NT2/D1 (cell line): ENCODE data around the gene HELB.
"Not testable (repeated sequence)": the region's sequence is repeated elsewhere in the genome, so short reads cannot be mapped to it uniquely, and the experiment has no call there.

Source experiments
- DNase-seq: peaks from one replicate; pipeline ENCODE4 v3.0.0-alpha.2; 2011; ENCODE audit warnings: low read depth, low spot score
- H3K27me3 ChIP-seq: 2 replicates; pipeline ENCODE4 v1.6.0; 2011; ENCODE audit warnings: mild to moderate bottlenecking; ENCODE audit not compliant: insufficient read length, insufficient read depth
- H3K36me3 ChIP-seq: 2 replicates; pipeline ENCODE4 v1.6.1; 2011; ENCODE audit warnings: mild to moderate bottlenecking, low read length, mixed read lengths; ENCODE audit not compliant: insufficient read depth, insufficient read length
- H3K4me1 ChIP-seq: 2 replicates; pipeline ENCODE4 v1.5.1; 2011; ENCODE audit not compliant: insufficient read depth, insufficient read length
- H3K4me3 ChIP-seq: 2 replicates; pipeline ENCODE4 v1.5.1; 2011; ENCODE audit warnings: low read depth; ENCODE audit not compliant: insufficient read length
- H3K9ac ChIP-seq: 2 replicates; pipeline ENCODE4 v1.6.0; 2011; ENCODE audit warnings: low read depth; ENCODE audit not compliant: insufficient read length
- H3K9me3 ChIP-seq: 2 replicates; pipeline ENCODE4 v1.5.1; 2011; ENCODE audit warnings: mild to moderate bottlenecking, low read length; ENCODE audit not compliant: insufficient read depth
- SUZ12 ChIP-seq: IDR thresholded peaks from 2 replicates; pipeline ENCODE4 v1.6.1; 2011; ENCODE audit not compliant: insufficient read length, insufficient read depth; ENCODE audit errors: extremely low read depth
- YY1 ChIP-seq: IDR thresholded peaks from 2 replicates; pipeline ENCODE4 v1.6.1; 2011; ENCODE audit not compliant: insufficient read length, insufficient read depth
- ZNF274 ChIP-seq: IDR thresholded peaks from 2 replicates; pipeline ENCODE4 v1.6.1; 2011; ENCODE audit warnings: mild to moderate bottlenecking, low read depth, low read length

HELB gene

DNA sequence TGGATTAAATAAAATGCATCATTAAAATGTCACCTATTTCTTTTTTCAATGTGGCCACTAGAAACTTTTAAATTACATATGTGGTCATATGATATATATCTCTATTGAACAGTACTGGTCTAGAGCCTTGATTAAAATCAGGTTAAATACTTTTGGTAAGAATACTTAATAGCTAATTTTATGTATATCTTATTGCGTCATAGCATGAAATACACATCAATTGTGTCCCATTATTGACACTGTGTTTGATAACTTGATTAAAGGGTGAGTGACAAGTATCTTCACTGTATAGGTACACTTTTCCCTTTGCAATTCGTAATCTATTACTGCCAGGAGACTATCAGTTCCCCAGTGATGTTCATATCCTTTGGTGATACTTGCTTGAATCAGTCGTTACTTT is 4.4 kb upstream of the HELB start:
- no peak overlapping the region for H3K4me3 ChIP-seq
- H3K9me3 ChIP-seq = no peaks in the 10 kb centered on the region
- no peaks in the 10 kb centered on the region for H3K4me1 ChIP-seq
- no peaks in the 10 kb centered on the region for H3K36me3 ChIP-seq
- no peak overlapping the region for H3K9ac ChIP-seq
- TF ChIP-seq YY1 (no peak), ZNF274 (no peak), SUZ12 (no peak)
- DNase-seq = no peak
- H3K27me3 ChIP-seq = peaks cover 17% of the 10 kb centered on the region

DNA sequence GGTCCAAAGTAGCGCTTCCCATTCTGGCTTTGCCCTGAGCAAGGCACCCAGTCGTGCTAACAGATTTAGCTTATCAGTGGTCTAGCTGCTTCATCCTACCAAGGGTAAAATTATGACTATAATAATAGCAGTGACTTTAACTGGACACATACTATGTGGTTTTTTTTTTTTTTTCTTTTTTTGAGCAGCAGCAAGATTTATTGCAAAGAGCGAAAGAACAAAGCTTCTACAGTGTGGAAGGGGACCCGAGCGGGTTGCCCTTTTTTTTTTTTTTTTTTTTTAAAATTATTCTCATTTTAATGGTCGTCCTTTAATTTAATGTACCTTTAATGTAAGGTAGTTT is 505 bp downstream of the HELB start:
- Histone ChIP-seq H3K27me3 (peaks cover 17% of the 10 kb centered on the region), H3K4me1 (no peaks in the 10 kb centered on the region), H3K9ac (peak overlapping the region; percentile 94), H3K4me3 (peak overlapping the region; percentile 93), H3K36me3 (peaks cover 12% of the 10 kb centered on the region), H3K9me3 (no peaks in the 10 kb centered on the region)
- TF ChIP-seq SUZ12 (no peak), YY1 (no peak), ZNF274 (no peak)
- DNase-seq = no peak

DNA sequence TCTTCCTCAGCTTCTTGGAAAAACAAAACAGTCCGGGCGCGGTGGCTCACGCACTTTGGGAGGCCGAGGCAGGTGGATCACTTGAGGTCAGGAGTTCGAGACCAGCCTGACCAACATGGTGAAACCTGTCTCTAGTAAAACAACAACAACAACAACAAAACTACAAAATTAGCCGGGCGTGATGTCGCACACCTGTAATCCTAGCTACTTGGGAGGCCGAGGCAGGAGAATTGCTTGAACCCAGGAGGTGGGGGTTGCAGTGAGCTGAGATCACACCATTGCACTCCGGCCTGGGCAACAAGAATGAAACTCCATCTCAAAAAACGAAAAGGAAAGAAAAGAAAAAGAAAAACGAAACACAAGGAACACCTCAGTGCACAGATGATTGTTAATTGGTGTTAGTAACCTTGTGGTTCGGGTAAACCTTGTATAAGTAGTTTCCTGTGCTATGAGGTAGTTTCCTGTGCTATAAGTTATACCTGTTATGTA is 1.1 kb downstream of the HELB start:
- not testable (repeated sequence) for H3K4me1 ChIP-seq, H3K4me3 ChIP-seq, H3K9me3 ChIP-seq, DNase-seq, H3K9ac ChIP-seq
- Histone ChIP-seq H3K36me3 (peaks cover 12% of the 10 kb centered on the region), H3K27me3 (peaks cover 17% of the 10 kb centered on the region)

DNA sequence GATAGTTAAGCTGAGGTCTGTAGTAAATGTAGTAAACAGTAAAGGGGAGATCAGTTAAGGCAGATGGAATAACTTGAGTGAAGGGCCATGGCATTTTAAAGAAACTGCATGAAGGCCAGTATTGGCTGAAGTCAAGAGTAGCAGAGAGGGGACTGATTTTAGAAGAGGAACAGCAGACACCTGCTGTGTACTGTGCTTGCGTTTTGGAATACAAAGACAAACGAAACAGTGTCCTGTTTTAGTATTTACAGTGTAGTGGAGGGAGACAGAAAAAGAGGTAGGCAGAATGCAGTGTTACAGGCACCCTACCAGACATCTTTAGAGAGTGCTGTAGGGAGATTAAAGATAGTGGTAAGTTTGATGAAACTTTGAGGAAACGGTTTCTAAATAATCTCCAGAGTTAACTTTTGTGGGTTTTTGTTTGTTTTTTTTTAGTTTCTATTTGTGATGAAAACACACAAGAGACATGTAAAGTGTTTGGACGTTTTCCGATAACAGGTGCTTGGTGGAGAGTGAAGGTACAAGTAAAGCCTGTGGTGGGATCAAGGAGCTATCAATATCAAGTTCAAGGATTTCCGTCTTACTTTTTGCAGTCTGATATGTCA is 2.1 kb downstream of the HELB start:
- no peak for TF ChIP-seq ZNF274
- no peak for TF ChIP-seq SUZ12
- no peak for TF ChIP-seq YY1
- Histone ChIP-seq H3K4me3 (no peak overlapping the region), H3K9me3 (no peaks in the 10 kb centered on the region), H3K36me3 (peaks cover 18% of the 10 kb centered on the region), H3K27me3 (peaks cover 17% of the 10 kb centered on the region), H3K4me1 (no peaks in the 10 kb centered on the region), H3K9ac (no peak overlapping the region)
- DNase-seq = no peak

DNA sequence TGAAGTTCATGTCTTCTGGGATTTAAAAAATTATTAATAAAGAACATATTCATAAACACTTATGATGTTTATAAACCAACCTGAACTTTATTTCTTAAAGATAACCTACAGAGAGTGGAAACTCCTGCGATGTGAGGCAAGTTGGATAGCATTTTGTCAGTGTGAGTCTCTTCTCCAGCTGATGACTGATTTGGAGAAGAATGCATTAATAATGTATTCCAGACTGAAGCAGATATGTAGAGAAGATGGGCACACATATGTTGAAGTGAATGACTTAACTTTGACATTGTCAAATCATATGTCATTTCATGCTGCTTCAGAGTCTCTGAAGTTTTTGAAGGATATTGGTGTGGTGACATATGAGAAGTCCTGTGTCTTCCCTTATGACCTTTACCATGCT is 7.3 kb downstream of the HELB start:
- no peak for DNase-seq
- Histone ChIP-seq H3K4me3 (no peak overlapping the region), H3K9ac (no peak overlapping the region), H3K36me3 (peaks cover 36% of the 10 kb centered on the region), H3K27me3 (no peaks in the 10 kb centered on the region), H3K9me3 (no peaks in the 10 kb centered on the region), H3K4me1 (no peaks in the 10 kb centered on the region)
- TF ChIP-seq SUZ12 (no peak), ZNF274 (no peak), YY1 (no peak)

DNA sequence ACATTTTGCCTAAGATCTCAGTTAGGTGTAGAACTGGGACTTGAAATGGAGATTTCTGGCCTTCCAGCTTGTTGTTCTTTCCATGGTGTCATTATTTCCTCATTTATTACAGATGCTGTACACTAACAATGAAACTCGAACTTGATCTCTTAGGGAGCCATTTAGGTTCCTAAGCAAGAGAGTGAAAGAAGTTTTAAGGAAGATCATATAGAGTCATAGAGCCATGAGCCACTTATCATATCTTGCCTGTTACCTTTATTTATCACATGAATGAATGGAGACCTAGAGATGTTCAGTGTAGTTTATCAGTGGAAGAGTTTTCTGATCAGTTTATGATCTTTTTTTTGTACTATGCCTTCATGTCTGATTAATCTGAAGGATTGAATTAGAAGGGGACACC is 9.9 kb downstream of the HELB start:
- Histone ChIP-seq H3K36me3 (peaks cover 23% of the 10 kb centered on the region), H3K9ac (no peak overlapping the region), H3K27me3 (no peaks in the 10 kb centered on the region), H3K9me3 (no peaks in the 10 kb centered on the region), H3K4me3 (no peak overlapping the region), H3K4me1 (no peaks in the 10 kb centered on the region)
- DNase-seq = no peak
- TF ChIP-seq YY1 (no peak), ZNF274 (no peak), SUZ12 (no peak)

DNA sequence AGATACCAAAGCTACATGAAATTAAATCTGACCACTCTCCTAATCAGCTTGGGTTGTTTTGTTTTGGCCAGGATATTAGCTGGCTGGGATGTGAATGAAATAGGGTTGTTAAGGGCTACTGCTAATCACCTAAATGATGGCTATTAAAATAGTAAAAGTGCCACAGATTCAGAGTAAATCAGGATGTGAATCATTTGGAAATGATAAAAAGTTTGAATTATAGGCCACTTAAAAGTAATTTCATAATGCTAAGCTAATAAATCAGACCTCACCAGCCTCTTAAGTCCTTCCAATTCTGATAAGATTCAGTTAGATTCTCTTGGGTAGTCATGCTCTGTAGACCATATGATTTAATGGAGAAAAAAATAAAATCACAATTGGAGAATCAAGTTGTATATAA is 12.0 kb downstream of the HELB start:
- peaks cover 20% of the 10 kb centered on the region for H3K36me3 ChIP-seq
- H3K4me1 ChIP-seq = no peaks in the 10 kb centered on the region
- H3K9ac ChIP-seq = no peak overlapping the region
- H3K4me3 ChIP-seq = no peak overlapping the region
- no peak for DNase-seq
- H3K9me3 ChIP-seq = no peaks in the 10 kb centered on the region
- H3K27me3 ChIP-seq = no peaks in the 10 kb centered on the region
- TF ChIP-seq ZNF274 (no peak), YY1 (no peak)
